GM12878 (cell line): Measurements from ENCODE around the gene GRM3. TPM values are rescaled to one million over a fixed set of nuclear protein-coding genes. Genes with fewer than 3 reads are reported as not detected.

Experiments
- ATAC-seq: fragments of 200-7000 bp; cut with Tn5 transposase; 3 replicates; pipeline ENCODE4 v1.9.1; 2020; ENCODE audit warnings: mild to moderate bottlenecking, moderate library complexity
- BruUV-seq: library from RNA; stranded (reverse); fragments of 400-500 nt; replicated peaks from 2 replicates; lab custom pipeline; 2021; lab: Mats Ljungman, UMichigan
- CTCF ChIA-PET: fragments of 300-600 bp; sonication (Branson Sonifier 250); formaldehyde crosslinking; extraction: SDS; loops from one replicate; lab custom pipeline; 2021; ENCODE audit warnings: inconsistent platforms; lab: Yijun Ruan, JAX
- POLR2A ChIA-PET: fragments of 350-600 bp; formaldehyde crosslinking; extraction: SDS; loops from one replicate; lab custom pipeline; 2021; ENCODE audit warnings: inconsistent platforms; lab: Charles Lee
- RAD21 ChIA-PET: fragments of 300-600 bp; sonication (Branson Sonifier 250); formaldehyde crosslinking; loops from one replicate; lab custom pipeline; 2023; ENCODE audit warnings: antibody characterized with exemption; ENCODE audit not compliant: unreplicated experiment; lab: Charles Lee
- SMC1A ChIA-PET: fragments of 300-600 bp; sonication (Branson Sonifier 250); formaldehyde crosslinking; loops from one replicate; lab custom pipeline; 2023; ENCODE audit not compliant: unreplicated experiment, uncharacterized antibody; lab: Charles Lee
- DNase-seq: peaks from one replicate; pipeline ENCODE4 v3.0.0-alpha.2; 2011; ENCODE audit warnings: low read depth, low spot score
- FAIRE-seq: peaks from 3 replicates; lab custom pipeline; 2011; peaks lifted over from hg19 to GRCh38; lab: Jason Lieb, UNC
- H2AFZ ChIP-seq: 2 replicates; pipeline ENCODE4 v1.6.0; 2011; ENCODE audit warnings: low read depth, low read length, control low read depth; ENCODE audit not compliant: control insufficient read depth
- H3K27ac ChIP-seq: 2 replicates; pipeline ENCODE4 v1.5.1; 2011; ENCODE audit warnings: control low read depth; ENCODE audit not compliant: control insufficient read depth, insufficient read depth
- H3K27me3 ChIP-seq, 2 experiments: replicated peaks in 1 of 2; 2 replicates each; pipeline versions ENCODE4 v1.6.0 to v1.6.1; 2011; ENCODE audit warnings: low read length in 1 of 2; ENCODE audit not compliant: control insufficient read depth in 2 of 2, insufficient read depth in 2 of 2
- H3K36me3 ChIP-seq, 2 experiments: 2 replicates each; pipeline ENCODE4 v1.5.1; 2011; ENCODE audit warnings: low read length in 1 of 2; ENCODE audit not compliant: control insufficient read depth in 2 of 2, insufficient read depth in 2 of 2
- H3K4me1 ChIP-seq: 2 replicates; pipeline ENCODE4 v1.6.1; 2011; ENCODE audit warnings: mild to moderate bottlenecking, low read length, moderate library complexity, mixed read lengths; ENCODE audit not compliant: control insufficient read depth, insufficient read depth
- H3K4me2 ChIP-seq: 2 replicates; pipeline ENCODE4 v1.6.0; 2011; ENCODE audit warnings: control low read depth; ENCODE audit not compliant: control insufficient read depth, insufficient read depth
- H3K4me3 ChIP-seq: fragments of 200-600 bp; sonication (generic); 2 replicates; pipeline ENCODE4 v1.5.1; 2016
- H3K79me2 ChIP-seq: 2 replicates; pipeline ENCODE4 v1.6.0; 2011; ENCODE audit warnings: low read length; ENCODE audit not compliant: control insufficient read depth, insufficient read depth
- H3K9ac ChIP-seq: 2 replicates; pipeline ENCODE4 v1.8.0; 2011; ENCODE audit warnings: low read length, control low read depth, mixed read lengths; ENCODE audit not compliant: control insufficient read depth, insufficient read depth
- H3K9me3 ChIP-seq: replicated peaks from 3 replicates; pipeline ENCODE4 v1.5.1; 2011; ENCODE audit warnings: mild to moderate bottlenecking, low read length; ENCODE audit not compliant: control insufficient read depth, insufficient read depth
- H4K20me1 ChIP-seq: 2 replicates; pipeline ENCODE4 v1.6.0; 2011; ENCODE audit not compliant: control insufficient read depth, insufficient read depth
- CBX3 ChIP-seq: fragments of 200-600 bp; sonication (generic); IDR thresholded peaks from 2 replicates; pipeline ENCODE4 v1.6.1; 2016; ENCODE audit warnings: low read depth, borderline replicate concordance
- HDAC6 ChIP-seq: fragments of 200-600 bp; sonication (generic); IDR thresholded peaks from one replicate; pipeline ENCODE4 v1.8.0; 2017; ENCODE audit warnings: antibody characterized with exemption; ENCODE audit not compliant: unreplicated experiment
- IKZF2 ChIP-seq, 2 experiments: fragments of 450-650 bp; IDR thresholded peaks; 2 replicates each; pipeline ENCODE4 v1.6.1; 2017; ENCODE audit warnings: mild to moderate bottlenecking in 2 of 2, moderate library complexity in 2 of 2
- MEF2A ChIP-seq: IDR thresholded peaks from 2 replicates; pipeline ENCODE4 v1.6.1; 2011; ENCODE audit warnings: low read depth, mild to moderate bottlenecking, low read length, moderate library complexity; ENCODE audit not compliant: insufficient read depth
- MXI1 ChIP-seq: fragments of 150-350 bp; IDR thresholded peaks from 2 replicates; pipeline ENCODE4 v1.6.1; 2011; ENCODE audit warnings: low read depth, mild to moderate bottlenecking, inconsistent platforms, low read length, improper control_type of control experiment
- NFYB ChIP-seq: IDR thresholded peaks from 2 replicates; pipeline ENCODE4 v1.6.1; 2011; ENCODE audit warnings: low read depth, mild to moderate bottlenecking, low read length, improper control_type of control experiment, moderate library complexity; ENCODE audit not compliant: insufficient read depth
- RELA ChIP-seq: fragments of 450-650 bp; IDR thresholded peaks from 2 replicates; pipeline ENCODE4 v1.8.0; 2014; ENCODE audit warnings: borderline replicate concordance; ENCODE audit not compliant: partially characterized antibody
- SREBF2 ChIP-seq: IDR thresholded peaks from 2 replicates; pipeline ENCODE4 v1.6.1; 2012; ENCODE audit warnings: mild to moderate bottlenecking, low read length
- STAT3 ChIP-seq: IDR thresholded peaks from 2 replicates; pipeline ENCODE4 v1.6.1; 2011; ENCODE audit warnings: low read depth, low read length, improper control_type of control experiment
- ZNF24 ChIP-seq: fragments of 450-650 bp; IDR thresholded peaks from 2 replicates; pipeline ENCODE4 v1.6.1; 2017; ENCODE audit warnings: antibody characterized with exemption, mild to moderate bottlenecking
- WGBS: methylation state at CpG from one replicate; pipeline ENCODE4 v1.1.6; 2016; ENCODE audit warnings: low lambda C conversion rate; ENCODE audit not compliant: insufficient replicate concordance, insufficient coverage; ENCODE audit errors: missing lambda C conversion rate; 5-methylcytosine and 5-hydroxymethylcytosine counted together
- in situ Hi-C: fragments of 300-500 bp; cut with MboI; formaldehyde crosslinking; loops from 9 replicates; pipeline ENCODE4 v1.14.3; 2018; ENCODE audit warnings: mixed read lengths
- intact Hi-C: fragments of 100-400 bp; cut with micrococcal nuclease; formaldehyde crosslinking; loops from one replicate; pipeline ENCODE4 v1.14.2; 2022; ENCODE audit not compliant: unreplicated experiment
- polyA plus RNA-seq, 11 experiments: library from polyadenylated mRNA; depleted of rRNA in 4 of 11; unstranded in 6 of 11; stranded (reverse) in 5 of 11; fragments of >200 nt; fragmentation: Nextera tagmentation in 4 of 11; fragmentation: Illumina TruSeq in 1 of 11; extraction: Ambion mirVana in 4 of 11; extraction: Trizol in 1 of 11; gene quantifications; 1 replicate in 1 of 11; 2 replicates in 10 of 11; pipeline versions ENCODE4 v1.2.1 to v1.2.3, GENCODE V29; 2011 to 2016; ENCODE audit warnings: inconsistent platforms in 2 of 11, missing spikeins in 2 of 11, low read depth in 1 of 11
- total RNA-seq, 4 experiments: library from RNA; depleted of rRNA in 3 of 4; stranded (reverse); fragments of >200 nt in 3 of 4; fragmentation: Illumina TruSeq in 1 of 4; extraction: Trizol in 1 of 4; gene quantifications; 2 replicates each; pipeline versions ENCODE4 v1.2.1 to v1.2.3, GENCODE V29; 2013 to 2021
- TF ChIP-seq, protein P1 (sequence below): IDR thresholded peaks from 2 replicates; pipeline ENCODE4 v1.6.1; 2011; ENCODE audit warnings: borderline replicate concordance, low read depth, mild to moderate bottlenecking, moderate library complexity, low read length; ENCODE audit not compliant: insufficient read depth, poor library complexity, severe bottlenecking
- TF ChIP-seq, protein P2 (sequence below): fragments of 450-650 bp; formaldehyde crosslinking; IDR thresholded peaks from 2 replicates; pipeline ENCODE4 v1.5.0; 2022; ENCODE audit warnings: mild to moderate bottlenecking, missing genetic modification characterization

GRM3 gene
- total and polyA plus RNA-seq, 10 of the 15 experiments (the other 5 are each of a cell fraction or from before 2014, with no cell fraction given): 0.03 to 0.49 (median 0.15) TPM; not detected in 1

DNA sequence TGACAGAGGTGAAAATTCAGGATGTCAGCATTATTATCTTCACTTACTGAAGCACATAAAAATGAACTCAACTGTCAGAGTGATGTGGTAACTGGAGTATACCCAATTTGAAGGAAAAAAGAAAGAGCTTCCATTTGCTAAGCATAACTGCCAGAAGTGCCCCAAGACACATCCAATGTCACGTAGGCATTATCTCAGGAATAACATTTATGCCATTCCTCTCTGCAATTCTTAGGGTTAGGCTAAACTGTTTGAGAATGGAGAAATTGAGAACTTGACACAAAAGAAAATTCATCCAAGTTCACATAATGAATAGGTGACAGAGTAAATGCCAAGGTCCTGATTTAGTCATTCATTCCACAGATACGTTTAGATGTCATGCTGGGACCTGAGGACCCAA is 148.6 kb downstream of the GRM3 start:
- in situ Hi-C loops (no loop called here), intact Hi-C loops (loop anchor here (5.0 kb wide), 1 partner anchor 50 kb away; no protein-coding TSS in a partner anchor)
- ChIA-PET CTCF (interaction anchor here (1.3 kb wide), 1 partner anchor 17 kb away, joined by 4 read pairs; no protein-coding TSS in a partner anchor), SMC1A (no interaction called here), RAD21 (no interaction called here), POLR2A (interaction anchor here (0.7 kb wide), 1 partner anchor 1522 kb away, joined by 4 read pairs; no protein-coding TSS in a partner anchor)
- no peaks in the 10 kb centered on the region; the same call in 2 of the 3 replicates for H3K9me3 ChIP-seq
- no peak overlapping the region for H3K9ac ChIP-seq
- H3K27ac ChIP-seq: no peak overlapping the region
- H3K36me3 ChIP-seq: no peaks in the 10 kb centered on the region
- no peak overlapping the region for H3K4me2 ChIP-seq
- TF ChIP-seq SREBF2: no peak
- no peak for TF ChIP-seq MXI1
- TF ChIP-seq, protein P1, sequence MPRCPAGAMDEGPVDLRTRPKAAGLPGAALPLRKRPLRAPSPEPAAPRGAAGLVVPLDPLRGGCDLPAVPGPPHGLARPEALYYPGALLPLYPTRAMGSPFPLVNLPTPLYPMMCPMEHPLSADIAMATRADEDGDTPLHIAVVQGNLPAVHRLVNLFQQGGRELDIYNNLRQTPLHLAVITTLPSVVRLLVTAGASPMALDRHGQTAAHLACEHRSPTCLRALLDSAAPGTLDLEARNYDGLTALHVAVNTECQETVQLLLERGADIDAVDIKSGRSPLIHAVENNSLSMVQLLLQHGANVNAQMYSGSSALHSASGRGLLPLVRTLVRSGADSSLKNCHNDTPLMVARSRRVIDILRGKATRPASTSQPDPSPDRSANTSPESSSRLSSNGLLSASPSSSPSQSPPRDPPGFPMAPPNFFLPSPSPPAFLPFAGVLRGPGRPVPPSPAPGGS: no peak
- TF ChIP-seq HDAC6: no peak
- no peak for TF ChIP-seq IKZF2 (IDR thresholded peaks at IDR 0.05)
- TF ChIP-seq CBX3: no peak
- TF ChIP-seq RELA: no peak
- TF ChIP-seq NFYB: no peak
- no peak for TF ChIP-seq STAT3
- TF ChIP-seq MEF2A: no peak
- TF ChIP-seq ZNF24: no peak
- TF ChIP-seq, protein P2, sequence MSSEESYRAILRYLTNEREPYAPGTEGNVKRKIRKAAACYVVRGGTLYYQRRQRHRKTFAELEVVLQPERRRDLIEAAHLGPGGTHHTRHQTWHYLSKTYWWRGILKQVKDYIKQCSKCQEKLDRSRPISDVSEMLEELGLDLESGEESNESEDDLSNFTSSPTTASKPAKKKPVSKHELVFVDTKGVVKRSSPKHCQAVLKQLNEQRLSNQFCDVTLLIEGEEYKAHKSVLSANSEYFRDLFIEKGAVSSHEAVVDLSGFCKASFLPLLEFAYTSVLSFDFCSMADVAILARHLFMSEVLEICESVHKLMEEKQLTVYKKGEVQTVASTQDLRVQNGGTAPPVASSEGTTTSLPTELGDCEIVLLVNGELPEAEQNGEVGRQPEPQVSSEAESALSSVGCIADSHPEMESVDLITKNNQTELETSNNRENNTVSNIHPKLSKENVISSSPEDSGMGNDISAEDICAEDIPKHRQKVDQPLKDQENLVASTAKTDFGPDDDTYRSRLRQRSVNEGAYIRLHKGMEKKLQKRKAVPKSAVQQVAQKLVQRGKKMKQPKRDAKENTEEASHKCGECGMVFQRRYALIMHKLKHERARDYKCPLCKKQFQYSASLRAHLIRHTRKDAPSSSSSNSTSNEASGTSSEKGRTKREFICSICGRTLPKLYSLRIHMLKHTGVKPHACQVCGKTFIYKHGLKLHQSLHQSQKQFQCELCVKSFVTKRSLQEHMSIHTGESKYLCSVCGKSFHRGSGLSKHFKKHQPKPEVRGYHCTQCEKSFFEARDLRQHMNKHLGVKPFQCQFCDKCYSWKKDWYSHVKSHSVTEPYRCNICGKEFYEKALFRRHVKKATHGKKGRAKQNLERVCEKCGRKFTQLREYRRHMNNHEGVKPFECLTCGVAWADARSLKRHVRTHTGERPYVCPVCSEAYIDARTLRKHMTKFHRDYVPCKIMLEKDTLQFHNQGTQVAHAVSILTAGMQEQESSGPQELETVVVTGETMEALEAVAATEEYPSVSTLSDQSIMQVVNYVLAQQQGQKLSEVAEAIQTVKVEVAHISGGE (CRISPR knock-in tag): no peak
- ATAC-seq (no peak), DNase-seq (no peak), FAIRE-seq (no peak)
- no peaks in the 10 kb centered on the region for H4K20me1 ChIP-seq
- H2AFZ ChIP-seq: no peak overlapping the region
- no TSS peak for BruUV-seq
- peaks cover 20% of the 10 kb centered on the region for H3K4me1 ChIP-seq
- no peak overlapping the region for H3K4me3 ChIP-seq
- WGBS: 6% methylated on average over 2 of the region's 2 CpGs
- H3K27me3 ChIP-seq: no peaks in the 10 kb centered on the region
- H3K79me2 ChIP-seq: no peaks in the 10 kb centered on the region
